Epithelial cell of proximal tubule (primary cell): ENCODE data around the gene GTF2H4. TPM values are rescaled to one million over a fixed set of nuclear protein-coding genes. Genes with fewer than 3 reads are reported as not detected.

Experiments
- DNase-seq: peaks from one replicate; pipeline ENCODE4 v3.0.0-alpha.2; 2011; ENCODE audit warnings: low read depth
- H3K4me3 ChIP-seq: 2 replicates; pipeline ENCODE4 v1.5.1; 2011; ENCODE audit warnings: low read depth, mild to moderate bottlenecking, low read length
- CTCF ChIP-seq: conservative IDR thresholded peaks from 2 replicates; pipeline ENCODE4 v1.5.1; 2012; ENCODE audit warnings: low read depth, mild to moderate bottlenecking, low read length
- total RNA-seq: library from RNA; depleted of rRNA; stranded (reverse); fragments of >200 nt; gene quantifications from 2 replicates; pipeline ENCODE4 v1.2.3, GENCODE V29; 2015

Gene GTF2H4
- total RNA-seq, 1 donor from 2014 or later, result 19.1 TPM

DNA sequence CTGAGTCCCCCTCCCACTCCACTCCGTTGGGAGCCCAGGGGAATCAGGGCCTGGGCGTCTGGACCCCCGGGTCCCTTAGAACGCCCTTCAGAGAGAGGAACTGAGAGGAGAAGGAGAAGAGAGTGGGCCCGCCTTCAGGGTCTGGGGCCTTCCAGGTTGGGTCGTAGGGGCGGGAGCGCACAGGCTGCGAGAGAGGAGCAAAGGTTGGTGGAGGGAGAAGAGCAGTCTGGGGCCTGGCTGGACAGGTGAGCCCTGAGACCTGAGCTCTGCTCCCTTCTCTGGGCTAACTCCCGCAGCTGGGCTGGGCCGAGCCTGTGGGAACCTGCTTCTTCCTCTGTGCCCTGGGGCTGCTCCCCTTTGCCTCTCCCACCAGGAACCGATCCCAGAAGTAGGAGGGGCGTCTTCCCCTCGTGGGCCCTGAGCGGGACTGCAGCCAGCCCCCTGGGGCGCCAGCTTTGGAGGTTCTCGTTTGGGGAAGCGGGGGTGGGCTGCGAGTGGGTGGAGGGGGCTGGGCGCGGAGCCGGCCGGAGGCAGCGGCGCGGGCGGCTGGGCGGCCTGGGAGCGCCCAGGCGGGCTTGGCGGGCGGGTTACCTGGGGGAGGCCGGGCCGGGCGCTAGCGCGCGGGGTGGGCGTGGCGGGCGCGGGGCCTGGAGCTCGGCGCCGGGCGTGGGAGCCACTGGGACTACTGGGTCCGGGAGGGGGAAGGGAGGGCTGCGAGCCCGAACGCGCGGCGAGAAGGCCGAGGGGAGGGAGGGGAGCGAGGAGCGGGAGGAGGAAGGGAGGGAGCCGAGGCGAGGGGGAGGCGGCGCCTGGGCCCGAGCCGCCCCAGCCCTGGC is 24.1 kb upstream of the GTF2H4 start, which contains the start of gene DDR1:
TSS of gene DDR1 (plus strand) at position 835 of the 836 bp plus-strand sequence. CDS start 4,211 bp downstream, outside the sequence.
- no peak for DNase-seq
- peak within 1 kb of the TSS; percentile 62 for H3K4me3 ChIP-seq

DNA sequence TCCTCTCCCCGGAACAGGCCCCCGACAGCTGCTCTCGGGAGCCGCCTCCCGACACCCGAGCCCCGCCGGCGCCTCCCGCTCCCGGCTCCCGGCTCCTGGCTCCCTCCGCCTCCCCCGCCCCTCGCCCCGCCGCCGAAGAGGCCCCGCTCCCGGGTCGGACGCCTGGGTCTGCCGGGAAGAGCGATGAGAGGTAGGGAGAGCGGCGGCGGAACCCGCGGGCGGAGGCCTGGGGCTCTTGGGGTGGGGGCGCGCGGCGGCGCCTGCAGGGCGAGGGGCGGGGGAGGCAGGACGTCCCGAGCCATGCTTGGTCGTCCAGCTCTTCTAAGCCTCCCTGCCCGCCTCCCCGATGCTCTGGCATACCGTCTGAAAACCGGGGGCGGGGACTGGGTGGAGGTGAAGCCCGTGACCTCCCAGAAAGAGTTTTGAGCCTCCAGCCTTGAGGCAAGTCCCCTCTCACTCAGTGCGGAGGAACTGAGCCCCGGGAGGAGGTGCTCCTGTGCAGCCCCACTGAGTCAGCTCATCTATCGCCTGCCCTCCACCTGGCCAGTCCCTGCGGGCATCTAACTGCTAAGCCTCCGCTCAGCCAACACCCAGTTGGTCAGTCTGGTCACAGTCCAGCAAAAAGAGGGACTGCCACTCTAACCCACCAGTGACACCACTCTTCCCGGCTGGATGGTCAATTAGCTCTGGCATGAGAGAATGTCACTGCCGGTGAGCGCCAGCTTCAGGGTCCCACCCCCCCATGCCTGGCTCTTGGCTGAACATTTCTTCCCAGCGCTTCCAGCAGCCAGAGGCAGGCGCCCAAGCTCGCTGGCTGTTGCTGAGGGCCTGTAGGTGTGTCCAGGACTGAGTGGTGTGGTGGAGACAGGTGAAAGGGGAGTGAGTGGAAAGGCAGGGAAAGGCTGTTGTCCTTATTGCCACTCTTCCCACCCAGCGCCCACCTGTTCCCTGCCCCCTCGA is 23.2 kb upstream of the GTF2H4 start:
- peak overlapping the region; percentile 62 for H3K4me3 ChIP-seq
- no peak for DNase-seq
- TF ChIP-seq CTCF, result no peak

More for the DNA sequence above, 24.1 kb upstream of the GTF2H4 start, which contains the start of gene DDR1:
- no peak for TF ChIP-seq CTCF

DNA sequence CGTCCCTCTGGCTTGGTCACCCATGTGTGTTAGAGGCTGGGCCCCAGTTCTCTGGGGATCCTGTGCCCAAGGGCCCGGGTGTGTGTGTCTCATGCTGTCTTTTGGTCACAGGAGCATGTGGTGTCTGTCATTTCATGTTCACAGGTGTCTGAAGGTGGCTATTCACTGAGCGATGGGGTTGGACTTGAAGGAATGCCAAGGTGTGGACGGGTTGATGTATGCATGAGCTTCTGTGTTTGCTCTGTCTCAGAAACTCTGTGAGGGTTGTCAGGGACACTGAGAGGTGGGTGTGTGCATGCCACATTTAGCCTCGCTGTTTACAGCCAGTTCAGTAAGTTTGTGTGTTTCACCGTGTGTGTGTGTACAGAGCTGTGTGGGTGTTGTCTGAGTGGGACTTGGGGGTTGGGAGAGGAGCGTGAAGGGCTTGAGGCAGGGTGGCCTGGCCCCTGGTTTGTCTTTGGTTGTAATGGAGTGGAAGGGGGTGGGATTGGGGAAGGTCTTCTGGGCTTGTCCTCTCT is 22.5 kb upstream of the GTF2H4 start:
- H3K4me3 ChIP-seq, result peak overlapping the region; percentile 62
- DNase-seq, result no peak
- TF ChIP-seq CTCF, result no peak

- TF ChIP-seq CTCF, result no peak
- H3K4me3 ChIP-seq, result peak overlapping the region; percentile 62
- DNase-seq, result no peak
Measured at GRCh38 chr6:30885999-30886896, 21.8 kb upstream of the GTF2H4 start.

GRCh38 chr6:30886897-30887255 is 21.1 kb upstream of the GTF2H4 start:
- DNase-seq, result no peak
- H3K4me3 ChIP-seq, result no peak overlapping the region
- TF ChIP-seq CTCF, result no peak
